ENCODE results near the gene ABCA2. TPM values are rescaled to one million over a fixed set of nuclear protein-coding genes. Genes with fewer than 3 reads are reported as not detected.

Gene ABCA2
- total RNA-seq, 4 donors from 2014 or later, result 13.5 to 24.3 (median 19.3) TPM

DNA sequence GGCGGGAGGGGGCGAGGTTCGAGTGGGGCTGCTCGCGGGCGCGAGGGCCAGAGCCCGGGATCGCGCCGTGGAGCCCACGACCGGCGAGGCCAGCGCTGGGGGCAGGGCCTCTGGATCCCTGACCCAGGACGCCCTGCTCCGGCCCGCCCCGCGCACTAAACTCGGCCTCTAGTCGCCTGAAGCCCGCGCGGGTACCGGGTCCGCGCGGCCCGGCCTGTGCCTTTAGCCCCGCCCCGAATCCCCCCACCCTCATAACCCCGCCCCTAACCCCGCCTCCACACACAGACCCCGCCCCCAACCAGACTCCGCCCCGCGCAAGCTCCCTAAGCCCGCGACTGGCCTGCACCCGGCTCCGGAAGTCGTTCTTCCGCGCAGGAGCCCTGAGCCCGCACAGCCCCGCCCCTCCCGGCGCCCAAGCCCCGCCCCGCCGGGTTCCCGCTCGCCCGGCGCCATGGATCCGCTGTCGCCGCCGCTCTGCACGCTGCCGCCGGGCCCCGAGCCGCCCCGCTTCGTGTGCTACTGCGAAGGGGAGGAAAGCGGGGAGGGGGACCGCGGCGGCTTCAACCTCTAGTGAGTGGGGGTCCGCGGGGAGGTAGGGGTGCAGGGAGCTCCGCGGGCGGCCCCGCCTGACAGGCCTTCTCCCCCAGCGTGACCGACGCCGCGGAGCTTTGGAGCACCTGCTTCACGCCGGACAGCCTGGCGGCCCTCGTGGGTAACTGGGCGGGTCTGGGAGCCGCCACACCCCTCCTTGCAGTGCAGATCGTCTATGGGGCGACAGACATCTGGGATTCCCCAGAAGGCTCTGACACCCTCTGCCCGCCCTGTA, 35.8 kb downstream of the ABCA2 start, which contains the start of gene PAXX:
PAXX (plus strand) TSS at position 430 of the 826 bp plus-strand sequence; CDS start at position 452, 22 bp downstream.
- Histone ChIP-seq H3K27me3 (peaks cover 43% of the 10 kb centered on the region), H3K4me3 (peak within 1 kb of the TSS; percentile 67 to 80), H3K27ac (peak within 1 kb of the TSS; percentile 43 to 96 (median 92)), H3K36me3 (peaks cover 0 to 18% of the 10 kb centered on the region in 2 donors), H3K9me3 (no peaks in the 10 kb centered on the region), H3K4me1 (peaks cover 0 to 53% (median 31%) of the 10 kb centered on the region in 3 donors)
- 0% methylated on average over 4 of the region's 92 CpGs; no CpG with 5 or more reads in 1 of the 2 donors for WGBS, 2 donors (ENCODE audit: low coverage in 1 of 2)
- TF ChIP-seq, protein P1, sequence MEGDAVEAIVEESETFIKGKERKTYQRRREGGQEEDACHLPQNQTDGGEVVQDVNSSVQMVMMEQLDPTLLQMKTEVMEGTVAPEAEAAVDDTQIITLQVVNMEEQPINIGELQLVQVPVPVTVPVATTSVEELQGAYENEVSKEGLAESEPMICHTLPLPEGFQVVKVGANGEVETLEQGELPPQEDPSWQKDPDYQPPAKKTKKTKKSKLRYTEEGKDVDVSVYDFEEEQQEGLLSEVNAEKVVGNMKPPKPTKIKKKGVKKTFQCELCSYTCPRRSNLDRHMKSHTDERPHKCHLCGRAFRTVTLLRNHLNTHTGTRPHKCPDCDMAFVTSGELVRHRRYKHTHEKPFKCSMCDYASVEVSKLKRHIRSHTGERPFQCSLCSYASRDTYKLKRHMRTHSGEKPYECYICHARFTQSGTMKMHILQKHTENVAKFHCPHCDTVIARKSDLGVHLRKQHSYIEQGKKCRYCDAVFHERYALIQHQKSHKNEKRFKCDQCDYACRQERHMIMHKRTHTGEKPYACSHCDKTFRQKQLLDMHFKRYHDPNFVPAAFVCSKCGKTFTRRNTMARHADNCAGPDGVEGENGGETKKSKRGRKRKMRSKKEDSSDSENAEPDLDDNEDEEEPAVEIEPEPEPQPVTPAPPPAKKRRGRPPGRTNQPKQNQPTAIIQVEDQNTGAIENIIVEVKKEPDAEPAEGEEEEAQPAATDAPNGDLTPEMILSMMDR (IDR thresholded peaks at IDR 0.05), result peak in 2 of 4 experiments; percentile 4 to 12
- no peak for TF ChIP-seq POLR2AphosphoS5 (IDR thresholded peaks at IDR 0.05)
- TF ChIP-seq EP300 (IDR thresholded peaks at IDR 0.05), result no peak
- peak in 1 of 2 donors; percentile 19 for TF ChIP-seq POLR2A (IDR thresholded peaks at IDR 0.05)
- ATAC-seq, result peak; percentile 95

- no peak overlapping the region for H3K27ac ChIP-seq
- no peaks in the 10 kb centered on the region for H3K9me3 ChIP-seq
- H3K36me3 ChIP-seq, result peaks cover 0 to 18% of the 10 kb centered on the region in 2 donors
- TF ChIP-seq POLR2AphosphoS5 (IDR thresholded peaks at IDR 0.05) (no peak), EP300 (IDR thresholded peaks at IDR 0.05) (no peak), POLR2A (IDR thresholded peaks at IDR 0.05) (no peak)
- TF ChIP-seq, protein P1 (IDR thresholded peaks at IDR 0.05), result no peak
- 68 to 73% methylated on average over 6 of the region's 10 CpGs for WGBS, 2 donors (ENCODE audit: low coverage in 1 of 2)
- ATAC-seq, result no peak
- H3K27me3 ChIP-seq, result peaks cover 43% of the 10 kb centered on the region
- H3K4me3 ChIP-seq, result no peak overlapping the region
- H3K4me1 ChIP-seq, result peaks cover 0 to 44% (median 17%) of the 10 kb centered on the region in 3 donors
These were observed 37.7 kb downstream of the ABCA2 start for GRCh38 chr9:136990242-136990911.

DNA sequence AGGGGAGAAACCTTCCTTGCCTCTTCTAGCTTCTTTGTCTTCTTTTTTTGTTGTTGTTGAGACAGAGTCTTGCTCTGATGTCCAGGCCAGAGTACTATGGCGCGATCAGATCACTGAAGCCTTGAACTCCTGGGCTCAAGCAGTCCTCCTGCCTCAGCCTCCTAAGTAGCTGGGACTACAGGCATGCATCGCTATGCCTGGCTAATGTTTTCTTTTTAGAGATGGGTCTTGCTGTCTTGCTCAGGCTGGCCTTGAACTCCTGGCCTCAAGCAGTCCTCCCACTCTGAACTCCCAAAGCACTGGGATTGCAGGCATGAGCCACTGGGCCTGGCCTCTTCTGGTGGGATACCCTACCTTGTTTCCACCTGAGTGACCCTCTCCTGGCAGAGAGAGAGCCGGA, 39.2 kb downstream of the ABCA2 start:
- Histone ChIP-seq H3K4me1 (peaks cover 0 to 37% (median 10%) of the 10 kb centered on the region in 3 donors), H3K27ac (no peak overlapping the region), H3K4me3 (no peak overlapping the region), H3K36me3 (peaks cover 0 to 7% of the 10 kb centered on the region in 2 donors), H3K9me3 (no peaks in the 10 kb centered on the region), H3K27me3 (peaks cover 43% of the 10 kb centered on the region)
- WGBS, 2 donors (ENCODE audit: low coverage in 1 of 2), result 91 to 100% methylated on average over 3 to 4 of the region's 4 CpGs
- no peak for ATAC-seq
- no peak for TF ChIP-seq POLR2A (IDR thresholded peaks at IDR 0.05)
- TF ChIP-seq EP300 (IDR thresholded peaks at IDR 0.05), result no peak
- TF ChIP-seq POLR2AphosphoS5 (IDR thresholded peaks at IDR 0.05), result no peak
- TF ChIP-seq, protein P1 (IDR thresholded peaks at IDR 0.05), result no peak

DNA sequence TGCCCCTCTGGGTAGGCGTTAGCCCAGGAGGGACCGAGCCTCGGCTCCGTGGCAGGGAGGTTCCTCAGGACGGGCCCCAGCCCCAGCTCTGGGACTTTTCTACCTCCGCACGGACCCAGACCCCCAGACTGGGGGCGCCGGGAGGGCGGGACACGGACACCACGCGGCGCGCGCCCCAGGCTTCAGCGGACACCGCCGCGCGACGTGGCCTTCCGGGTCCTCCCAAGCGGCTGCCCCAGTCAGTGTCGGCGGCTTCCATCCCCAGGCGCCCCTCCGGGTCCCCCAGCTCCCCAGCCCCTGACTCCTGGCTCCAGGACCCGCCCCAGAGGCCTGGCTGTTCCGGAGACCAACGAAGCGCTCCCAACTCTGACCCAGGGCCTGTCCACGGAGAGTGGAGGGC, 42.2 kb downstream of the ABCA2 start:
- H3K4me3 ChIP-seq, result peak overlapping the region in 1 of 2 donors; percentile 3
- H3K9me3 ChIP-seq, result no peaks in the 10 kb centered on the region
- peaks cover 64% of the 10 kb centered on the region for H3K27me3 ChIP-seq
- no CpG with 5 or more reads among the region's 33 CpGs for WGBS, 2 donors (ENCODE audit: low coverage in 1 of 2)
- H3K4me1 ChIP-seq, result peaks cover 0 to 14% (median 0%) of the 10 kb centered on the region in 3 donors
- ATAC-seq, result no peak
- H3K36me3 ChIP-seq, result no peaks in the 10 kb centered on the region
- no peak overlapping the region for H3K27ac ChIP-seq
- no peak for TF ChIP-seq POLR2A (IDR thresholded peaks at IDR 0.05)
- TF ChIP-seq, protein P1 (IDR thresholded peaks at IDR 0.05), result no peak
- no peak for TF ChIP-seq EP300 (IDR thresholded peaks at IDR 0.05)
